ENCODE measurements around the gene TTC1. TPM values are rescaled to one million over a fixed set of nuclear protein-coding genes. Genes with fewer than 3 reads are reported as not detected.

TTC1 gene
- total and polyA plus RNA-seq, 8 donors, result 2.3 to 50.0 (median 33.0) TPM

- peaks cover 15 to 36% (median 24%) of the 10 kb centered on the region in 4 donors for H3K36me3 ChIP-seq
- no peak for DNase-seq
- H3K27me3 ChIP-seq, result no peaks in the 10 kb centered on the region
- H3K4me1 ChIP-seq, result peaks cover 0 to 12% (median 6%) of the 10 kb centered on the region in 4 donors
- H3K9me3 ChIP-seq, result no peaks in the 10 kb centered on the region
- H3K4me3 ChIP-seq, result no peak overlapping the region
- intact Hi-C loops (cut with DNase I; ENCODE audit: low total_unique reads), result no loop called here
- 70 to 88% (median 83%) methylated on average over 4 of the region's 4 CpGs for WGBS, 5 donors
- H3K27ac ChIP-seq, result no peak overlapping the region
- TF ChIP-seq POLR2AphosphoS5 (IDR thresholded peaks at IDR 0.05), result no peak
- no peak for TF ChIP-seq POLR2A (IDR thresholded peaks at IDR 0.05)
- no peak for TF ChIP-seq CTCF (IDR thresholded peaks at IDR 0.05)
- TF ChIP-seq EP300 (IDR thresholded peaks at IDR 0.05), result no peak
Measured at GRCh38 chr5:160097991-160098390, 89.1 kb downstream of the TTC1 start.

GRCh38 chr5:160105686-160106360 is 96.9 kb downstream of the TTC1 start:
- 72 to 85% (median 74%) methylated on average over 4 of the region's 4 CpGs for WGBS, 5 donors
- Histone ChIP-seq H3K36me3 (peaks cover 4 to 34% (median 29%) of the 10 kb centered on the region in 4 donors), H3K27ac (peak overlapping the region in 1 of 5 donors; percentile 42), H3K9me3 (no peaks in the 10 kb centered on the region), H3K4me1 (peaks cover 0 to 41% (median 11%) of the 10 kb centered on the region in 4 donors), H3K27me3 (no peaks in the 10 kb centered on the region), H3K4me3 (no peak overlapping the region)
- intact Hi-C loops (cut with DNase I; ENCODE audit: low total_unique reads), result no loop called here
- TF ChIP-seq CTCF (IDR thresholded peaks at IDR 0.05) (no peak), POLR2A (IDR thresholded peaks at IDR 0.05) (no peak), POLR2AphosphoS5 (IDR thresholded peaks at IDR 0.05) (no peak), EP300 (IDR thresholded peaks at IDR 0.05) (no peak)
- peak in 1 of 2 donors; percentile 26 for DNase-seq

- Histone ChIP-seq H3K27me3 (no peaks in the 10 kb centered on the region), H3K4me3 (no peak overlapping the region), H3K36me3 (peaks cover 4 to 49% (median 49%) of the 10 kb centered on the region in 4 donors), H3K9me3 (no peaks in the 10 kb centered on the region), H3K27ac (no peak overlapping the region), H3K4me1 (peaks cover 0 to 35% (median 12%) of the 10 kb centered on the region in 4 donors)
- 74 to 94% (median 88%) methylated on average over 2 of the region's 2 CpGs for WGBS, 5 donors
- intact Hi-C loops (cut with DNase I; ENCODE audit: low total_unique reads), result no loop called here
- no peak for DNase-seq
- TF ChIP-seq EP300 (IDR thresholded peaks at IDR 0.05), result no peak
- TF ChIP-seq POLR2AphosphoS5 (IDR thresholded peaks at IDR 0.05), result no peak
- no peak for TF ChIP-seq CTCF (IDR thresholded peaks at IDR 0.05)
- no peak for TF ChIP-seq POLR2A (IDR thresholded peaks at IDR 0.05)
Measured at GRCh38 chr5:160108124-160108523, 99.2 kb downstream of the TTC1 start.

Small RNA genes within 50 kb of the gene (small RNA-seq; reads per million reads assigned to genes)
- 0 reads per million in 4 donors for gene RF00019

Other genes with a start within 250 kb of the TTC1 start
- gene ADRA1B, start 92.7 kb upstream of the TTC1 start, total RNA-seq, result 1 to 10 TPM in 1 of 5 donors, under 1 TPM in 2, not detected in 2; 0.18 to 9.3 (median 0.45) TPM
- gene ADRA1B, start 92.7 kb upstream of the TTC1 start, polyA plus RNA-seq, result under 1 TPM in 2 of 3 donors, not detected in 1; 0.18 to 0.25 TPM
- 100 to 1,000 TPM in 1 of 5 donors, 10 to 100 TPM in 4; 27.1 to 200 (median 57.2) TPM for gene PWWP2A, start 110.3 kb downstream of the TTC1 start, total RNA-seq
- gene PWWP2A, start 110.3 kb downstream of the TTC1 start, polyA plus RNA-seq, result 1 to 10 TPM; 6.7 to 7.8 (median 7.8) TPM
- 1 to 10 TPM in 1 of 5 donors, not detected in 4; 6.1 TPM for gene FABP6, start 220.4 kb downstream of the TTC1 start, total RNA-seq
- 1 to 10 TPM in 1 of 3 donors, under 1 TPM in 1, not detected in 1; 0.50 to 1.9 TPM for gene FABP6, start 220.4 kb downstream of the TTC1 start, polyA plus RNA-seq